Hepatocyte (in vitro differentiated cells): ENCODE data around the gene CST11. TPM values are rescaled to one million over a fixed set of nuclear protein-coding genes. Genes with fewer than 3 reads are reported as not detected.
"Not testable (repeated sequence)": the region's sequence is repeated elsewhere in the genome, so short reads cannot be mapped to it uniquely, and the experiment has no call there.

Experiments
- DNase-seq: peaks from one replicate; pipeline ENCODE4 v3.0.0-alpha.2; 2016; ENCODE audit warnings: low spot score
- H2AFZ ChIP-seq: fragments of 200-600 bp; sonication (generic); 2 replicates; pipeline ENCODE4 v1.6.0; 2016; ENCODE audit warnings: antibody characterized with exemption, mild to moderate bottlenecking
- H3K27ac ChIP-seq: fragments of 200-600 bp; sonication (generic); 2 replicates; pipeline ENCODE4 v1.5.1; 2016; ENCODE audit warnings: mild to moderate bottlenecking
- H3K27me3 ChIP-seq: fragments of 200-600 bp; sonication (generic); 2 replicates; pipeline ENCODE4 v1.6.1; 2016
- H3K36me3 ChIP-seq: fragments of 200-600 bp; sonication (generic); replicated peaks from 2 replicates; pipeline ENCODE4 v1.5.1; 2016; ENCODE audit warnings: low read depth; ENCODE audit not compliant: insufficient read depth
- H3K4me1 ChIP-seq: fragments of 200-600 bp; sonication (generic); 2 replicates; pipeline ENCODE4 v1.5.1; 2016; ENCODE audit warnings: mild to moderate bottlenecking, moderate library complexity; ENCODE audit not compliant: insufficient read depth
- H3K4me2 ChIP-seq: fragments of 200-600 bp; sonication (generic); 2 replicates; pipeline ENCODE4 v1.6.0; 2016
- H3K4me3 ChIP-seq: fragments of 200-600 bp; sonication (generic); 2 replicates; pipeline ENCODE4 v1.5.1; 2016; ENCODE audit warnings: mild to moderate bottlenecking
- H3K79me2 ChIP-seq: fragments of 200-600 bp; sonication (generic); 2 replicates; pipeline ENCODE4 v1.6.0; 2017; ENCODE audit warnings: mild to moderate bottlenecking
- H3K9me2 ChIP-seq: fragments of 200-600 bp; sonication (generic); replicated peaks from 2 replicates; pipeline ENCODE4 v1.6.0; 2017; ENCODE audit warnings: mild to moderate bottlenecking; ENCODE audit not compliant: insufficient read depth
- H3K9me3 ChIP-seq: fragments of 200-600 bp; sonication (generic); 2 replicates; pipeline ENCODE4 v1.5.1; 2016; ENCODE audit warnings: low read depth, mild to moderate bottlenecking
- H4K20me1 ChIP-seq: fragments of 200-600 bp; sonication (generic); 2 replicates; pipeline ENCODE4 v1.6.0; 2016; ENCODE audit warnings: mild to moderate bottlenecking; ENCODE audit not compliant: insufficient read depth, poor library complexity, severe bottlenecking
- EZH2 ChIP-seq: fragments of 200-600 bp; sonication (generic); IDR thresholded peaks from 2 replicates; pipeline ENCODE4 v1.6.1; 2016; ENCODE audit warnings: antibody characterized with exemption, mild to moderate bottlenecking, borderline replicate concordance
- EZH2phosphoT487 ChIP-seq: fragments of 200-600 bp; sonication (generic); IDR thresholded peaks from one replicate; pipeline ENCODE4 v1.6.1; 2018; ENCODE audit warnings: antibody characterized with exemption, mild to moderate bottlenecking, low read depth, moderate library complexity; ENCODE audit not compliant: unreplicated experiment, severe bottlenecking
- WGBS: methylation state at CpG from one replicate; pipeline ENCODE4 v1.1.6; 2016; ENCODE audit warnings: low lambda C conversion rate; ENCODE audit errors: missing lambda C conversion rate; 5-methylcytosine and 5-hydroxymethylcytosine counted together
- polyA plus RNA-seq: library from polyadenylated mRNA; unstranded; fragments of >200 nt; fragmentation: Nextera tagmentation; extraction: Ambion mirVana; gene quantifications from 2 replicates; pipeline ENCODE4 v1.2.1, GENCODE V29; 2016
- total RNA-seq: library from RNA; depleted of rRNA; stranded (reverse); fragments of >200 nt; gene quantifications from 2 replicates; pipeline ENCODE4 v1.2.3, GENCODE V29; 2014
- TF ChIP-seq, protein P1 (sequence below): fragments of 200-600 bp; sonication (generic); IDR thresholded peaks from 2 replicates; pipeline ENCODE4 v1.5.1; 2016; ENCODE audit warnings: antibody characterized with exemption, mild to moderate bottlenecking; ENCODE audit not compliant: poor library complexity

The CST11 gene
- total and polyA plus RNA-seq, 2 experiments from 2014 or later = not detected

DNA sequence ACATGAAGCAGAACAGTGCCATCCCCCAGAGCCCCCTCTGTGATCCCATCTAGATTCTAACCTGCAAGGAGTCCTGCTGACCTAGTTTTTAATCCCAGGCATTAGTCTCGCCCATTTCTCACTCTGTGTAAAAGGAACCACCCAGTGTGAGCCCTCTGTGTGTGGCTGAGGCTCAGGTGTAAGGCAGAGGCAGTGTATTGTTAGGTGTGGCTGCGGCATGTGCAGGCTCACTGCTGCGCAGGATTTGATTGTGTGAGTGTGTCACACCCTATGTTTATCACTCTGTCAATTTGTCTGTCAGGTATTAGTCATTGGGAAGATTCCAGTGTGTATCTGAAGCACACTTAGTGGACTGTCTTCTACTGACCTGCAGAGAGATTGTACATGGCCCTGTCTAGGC is 24.5 kb upstream of the CST11 start:
- Histone ChIP-seq H3K4me2 (no peak overlapping the region), H3K36me3 (no peaks in the 10 kb centered on the region), H3K4me1 (no peaks in the 10 kb centered on the region), H3K4me3 (no peak overlapping the region), H3K27me3 (no peaks in the 10 kb centered on the region), H3K9me2 (no peaks in the 10 kb centered on the region), H3K27ac (no peak overlapping the region), H3K9me3 (no peaks in the 10 kb centered on the region), H2AFZ (no peak overlapping the region), H4K20me1 (no peaks in the 10 kb centered on the region), H3K79me2 (no peaks in the 10 kb centered on the region)
- 77% methylated on average over 3 of the region's 3 CpGs for WGBS
- no peak for DNase-seq
- no peak for TF ChIP-seq EZH2
- TF ChIP-seq, protein P1, sequence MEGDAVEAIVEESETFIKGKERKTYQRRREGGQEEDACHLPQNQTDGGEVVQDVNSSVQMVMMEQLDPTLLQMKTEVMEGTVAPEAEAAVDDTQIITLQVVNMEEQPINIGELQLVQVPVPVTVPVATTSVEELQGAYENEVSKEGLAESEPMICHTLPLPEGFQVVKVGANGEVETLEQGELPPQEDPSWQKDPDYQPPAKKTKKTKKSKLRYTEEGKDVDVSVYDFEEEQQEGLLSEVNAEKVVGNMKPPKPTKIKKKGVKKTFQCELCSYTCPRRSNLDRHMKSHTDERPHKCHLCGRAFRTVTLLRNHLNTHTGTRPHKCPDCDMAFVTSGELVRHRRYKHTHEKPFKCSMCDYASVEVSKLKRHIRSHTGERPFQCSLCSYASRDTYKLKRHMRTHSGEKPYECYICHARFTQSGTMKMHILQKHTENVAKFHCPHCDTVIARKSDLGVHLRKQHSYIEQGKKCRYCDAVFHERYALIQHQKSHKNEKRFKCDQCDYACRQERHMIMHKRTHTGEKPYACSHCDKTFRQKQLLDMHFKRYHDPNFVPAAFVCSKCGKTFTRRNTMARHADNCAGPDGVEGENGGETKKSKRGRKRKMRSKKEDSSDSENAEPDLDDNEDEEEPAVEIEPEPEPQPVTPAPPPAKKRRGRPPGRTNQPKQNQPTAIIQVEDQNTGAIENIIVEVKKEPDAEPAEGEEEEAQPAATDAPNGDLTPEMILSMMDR = no peak
- TF ChIP-seq EZH2phosphoT487 = no peak

DNA sequence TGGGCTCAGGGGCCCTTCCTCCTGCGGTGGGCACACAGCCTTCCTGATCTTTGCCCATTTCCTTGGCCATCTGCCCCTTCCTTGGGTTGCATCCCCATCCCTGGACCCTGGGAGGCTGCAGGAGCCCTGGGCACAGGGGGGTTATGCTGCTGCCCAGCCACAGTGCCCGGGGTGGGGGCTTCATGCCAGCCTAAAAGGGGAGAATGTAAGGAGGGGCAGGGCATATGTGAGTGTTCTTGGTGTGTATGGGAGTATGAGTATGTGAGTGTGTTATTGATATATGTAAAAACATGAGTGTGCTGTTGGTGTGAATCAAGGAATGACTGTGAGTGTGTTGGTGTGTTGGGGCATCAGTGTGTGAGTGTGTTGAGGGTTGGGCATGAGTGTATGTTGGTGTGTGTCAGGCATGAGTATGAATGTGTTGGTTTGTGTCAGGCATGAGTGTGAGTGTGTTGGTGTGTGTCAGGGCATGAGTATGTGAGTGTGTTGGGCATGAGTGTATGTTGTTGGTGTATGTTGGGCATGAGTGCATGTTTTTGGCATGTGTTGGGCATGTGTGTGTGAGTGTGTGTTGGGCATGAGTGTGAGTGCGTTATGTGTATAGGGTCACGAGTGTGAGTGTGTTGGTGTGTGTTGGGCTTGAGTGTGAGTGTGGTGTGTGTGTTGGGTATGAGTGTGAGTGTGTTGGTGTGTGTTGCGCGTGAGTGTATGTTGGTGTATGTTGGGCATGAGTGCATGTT is 23.5 kb upstream of the CST11 start:
- H3K27me3 ChIP-seq = no peaks in the 10 kb centered on the region
- no peak for TF ChIP-seq EZH2phosphoT487
- TF ChIP-seq, protein P1 = no peak
- no peak for TF ChIP-seq EZH2
- no peaks in the 10 kb centered on the region for H3K9me3 ChIP-seq
- H3K4me2 ChIP-seq = no peak overlapping the region
- H2AFZ ChIP-seq = no peak overlapping the region
- no peak for DNase-seq
- H3K4me1 ChIP-seq = no peaks in the 10 kb centered on the region
- H4K20me1 ChIP-seq = no peaks in the 10 kb centered on the region
- H3K27ac ChIP-seq = no peak overlapping the region
- H3K4me3 ChIP-seq = no peak overlapping the region
- no peaks in the 10 kb centered on the region for H3K36me3 ChIP-seq
- H3K79me2 ChIP-seq = no peaks in the 10 kb centered on the region
- no peaks in the 10 kb centered on the region for H3K9me2 ChIP-seq
- 78% methylated on average over 6 of the region's 6 CpGs for WGBS

DNA sequence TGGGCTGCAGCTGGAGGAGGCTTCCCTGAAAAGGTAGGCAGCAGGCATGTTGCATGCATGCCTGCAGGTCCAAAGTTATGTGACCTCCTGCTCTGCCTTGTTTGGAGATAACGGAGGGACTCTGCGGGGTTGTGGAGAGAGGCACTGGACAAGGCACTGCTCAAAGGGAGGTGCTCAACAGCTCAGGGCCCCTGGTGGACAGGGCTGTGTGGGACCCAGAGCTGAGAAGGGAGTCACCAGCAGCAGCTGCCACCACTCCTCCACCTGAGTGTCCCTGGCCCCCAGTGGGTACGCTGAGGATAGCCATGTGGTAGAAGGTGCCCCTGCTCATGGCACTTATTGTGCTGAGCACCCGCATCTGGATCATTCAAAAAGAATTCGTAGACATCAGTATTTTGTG is 22.7 kb upstream of the CST11 start:
- no peak for TF ChIP-seq EZH2
- TF ChIP-seq, protein P1 = no peak
- no peak for TF ChIP-seq EZH2phosphoT487
- Histone ChIP-seq H3K4me2 (no peak overlapping the region), H3K9me2 (no peaks in the 10 kb centered on the region), H4K20me1 (no peaks in the 10 kb centered on the region), H2AFZ (no peak overlapping the region), H3K27ac (no peak overlapping the region), H3K9me3 (no peaks in the 10 kb centered on the region), H3K36me3 (no peaks in the 10 kb centered on the region), H3K27me3 (no peaks in the 10 kb centered on the region), H3K4me3 (no peak overlapping the region), H3K4me1 (no peaks in the 10 kb centered on the region), H3K79me2 (no peaks in the 10 kb centered on the region)
- 85% methylated on average over 5 of the region's 5 CpGs for WGBS
- no peak for DNase-seq

DNA sequence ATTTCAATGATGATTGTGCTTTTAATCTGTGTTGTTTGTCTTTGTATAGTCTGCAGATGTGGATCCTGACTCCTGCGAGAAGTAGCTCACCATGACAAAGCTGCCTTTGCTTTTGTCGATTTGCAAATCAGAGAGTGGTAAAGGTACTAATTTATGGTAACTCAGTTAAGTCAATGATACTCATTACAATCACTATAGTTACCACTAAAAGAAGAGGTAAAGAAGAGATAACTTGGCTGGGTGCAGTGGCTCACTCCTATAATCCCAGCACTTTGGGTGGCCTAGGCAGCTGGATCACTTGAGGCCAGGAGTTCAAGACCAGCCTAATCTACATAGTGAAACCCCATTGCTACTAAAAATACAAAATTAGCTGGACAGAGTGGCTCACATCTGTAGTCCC is 20.6 kb upstream of the CST11 start:
- not testable (repeated sequence) for H3K27me3 ChIP-seq, H3K4me3 ChIP-seq, H4K20me1 ChIP-seq, H3K36me3 ChIP-seq, DNase-seq, H3K4me2 ChIP-seq, H3K9me2 ChIP-seq, H3K79me2 ChIP-seq, H3K27ac ChIP-seq, H2AFZ ChIP-seq, H3K4me1 ChIP-seq, H3K9me3 ChIP-seq
- WGBS = 25% methylated on average over 2 of the region's 2 CpGs

DNA sequence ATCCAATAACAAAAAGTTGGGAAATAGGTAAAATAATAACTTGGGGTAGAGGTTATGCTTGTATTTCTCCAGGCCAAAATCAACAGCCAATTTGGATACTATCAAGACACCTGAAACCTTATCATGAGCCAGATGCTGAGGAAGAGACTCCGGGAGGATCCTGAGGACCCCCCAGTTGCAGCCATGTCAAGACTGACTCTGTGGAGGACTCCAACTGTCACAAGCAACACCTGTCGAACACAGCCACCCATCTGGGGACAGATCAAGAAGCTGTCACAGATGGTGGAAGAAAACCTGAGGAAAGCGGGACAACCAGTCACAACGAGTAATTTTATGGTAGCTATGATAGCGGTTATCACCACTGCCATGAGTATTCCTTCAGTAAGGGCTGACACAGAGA is 19.6 kb upstream of the CST11 start:
- H3K9me2 ChIP-seq, H3K79me2 ChIP-seq, H3K4me1 ChIP-seq, H3K36me3 ChIP-seq, H3K27ac ChIP-seq, H3K27me3 ChIP-seq, H3K4me3 ChIP-seq, H3K4me2 ChIP-seq, H3K9me3 ChIP-seq, H2AFZ ChIP-seq, H4K20me1 ChIP-seq, DNase-seq: not testable (repeated sequence)
- 86% methylated on average over 5 of the region's 5 CpGs for WGBS

DNA sequence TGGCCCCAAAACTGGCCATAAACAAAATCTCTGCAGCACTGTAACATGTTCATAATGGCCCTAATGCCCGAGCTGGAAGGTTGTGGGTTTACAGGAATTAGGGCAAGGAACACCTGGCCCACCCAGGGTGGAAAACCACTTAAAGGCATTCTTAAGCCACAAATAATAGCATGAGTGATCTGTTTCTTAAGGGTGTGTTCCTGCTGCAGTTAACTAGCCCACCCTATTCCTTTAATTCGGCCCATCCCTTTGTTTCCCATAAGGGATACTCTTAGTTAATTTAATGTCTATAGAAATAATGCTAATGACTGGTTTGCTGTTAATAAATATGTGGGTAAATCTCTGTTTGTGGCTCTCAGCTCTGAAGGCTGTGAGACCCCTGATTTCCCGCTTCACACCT is 14.3 kb upstream of the CST11 start:
- not testable (repeated sequence) for H3K79me2 ChIP-seq, H3K27me3 ChIP-seq, H3K27ac ChIP-seq, H4K20me1 ChIP-seq, H3K4me3 ChIP-seq, H3K4me2 ChIP-seq, H3K4me1 ChIP-seq, H3K9me2 ChIP-seq, DNase-seq, H3K9me3 ChIP-seq, H2AFZ ChIP-seq, H3K36me3 ChIP-seq
- WGBS = 88% methylated on average over 3 of the region's 3 CpGs
